Measurements from ENCODE around the gene WASF3.
"Not testable (repeated sequence)": the region's sequence is repeated elsewhere in the genome, so short reads cannot be mapped to it uniquely, and the experiment has no call there.

WASF3 gene

DNA sequence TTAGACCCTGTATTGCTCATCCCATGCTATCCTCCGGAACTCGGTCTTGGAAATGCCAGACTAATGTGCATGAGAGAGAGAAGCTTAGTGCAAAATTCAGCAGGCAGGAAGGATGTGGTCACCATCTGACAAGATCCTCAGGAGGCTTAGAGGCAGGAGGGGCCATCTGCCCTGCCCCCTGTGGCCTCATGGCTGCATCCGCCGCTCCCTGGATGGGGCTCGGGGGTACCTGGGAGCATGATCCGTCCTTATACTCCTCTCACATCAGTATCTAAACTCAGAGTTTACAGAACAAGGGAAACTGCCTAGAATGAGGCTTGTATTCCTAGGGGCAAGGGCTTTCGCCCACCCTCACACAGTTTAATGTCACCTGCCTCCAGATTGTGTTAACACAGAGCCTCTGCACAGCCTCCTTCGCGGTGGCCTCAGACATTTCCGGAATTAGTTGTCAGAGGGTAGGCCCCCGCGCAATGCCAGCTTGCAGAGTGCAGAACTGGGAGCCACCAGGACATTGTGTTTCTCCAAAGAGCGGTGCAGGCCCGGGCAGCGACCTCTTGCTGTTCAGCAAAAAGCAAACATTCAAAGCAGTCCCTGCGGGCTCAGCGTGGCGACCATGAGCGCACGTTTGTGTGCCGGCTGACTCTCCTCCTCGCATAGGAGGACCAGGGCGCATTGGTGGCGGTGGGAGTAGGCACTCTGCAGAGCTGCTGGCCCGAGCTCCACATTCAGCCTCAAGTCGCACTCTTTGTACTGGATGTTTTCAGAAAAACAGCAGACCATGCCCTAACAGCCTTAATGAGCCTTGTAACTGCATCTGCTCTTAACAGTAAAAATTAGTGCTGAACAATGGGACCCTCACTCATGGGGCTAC, 164.0 kb downstream of the WASF3 start:
- no peak for DNase-seq

DNA sequence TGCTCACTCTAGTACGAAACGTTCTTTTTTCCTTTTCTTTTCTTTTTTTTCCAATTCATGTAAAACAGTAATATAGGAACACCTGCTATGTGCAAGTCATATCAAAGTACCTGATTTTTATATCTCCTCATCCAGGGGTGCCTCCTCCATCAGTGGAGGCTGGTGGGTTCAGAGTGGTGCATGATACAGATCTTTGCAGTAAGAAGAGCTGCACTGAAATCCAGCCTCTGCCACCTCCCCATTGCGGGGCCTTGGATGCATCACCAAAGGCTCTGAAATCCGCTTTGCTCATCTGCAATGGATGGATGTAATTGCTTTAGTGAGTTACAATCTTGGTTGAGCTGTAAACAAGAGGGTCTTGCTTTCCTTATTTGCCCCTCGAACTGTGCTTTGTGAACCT, 164.8 kb downstream of the WASF3 start:
- no peak for DNase-seq

DNA sequence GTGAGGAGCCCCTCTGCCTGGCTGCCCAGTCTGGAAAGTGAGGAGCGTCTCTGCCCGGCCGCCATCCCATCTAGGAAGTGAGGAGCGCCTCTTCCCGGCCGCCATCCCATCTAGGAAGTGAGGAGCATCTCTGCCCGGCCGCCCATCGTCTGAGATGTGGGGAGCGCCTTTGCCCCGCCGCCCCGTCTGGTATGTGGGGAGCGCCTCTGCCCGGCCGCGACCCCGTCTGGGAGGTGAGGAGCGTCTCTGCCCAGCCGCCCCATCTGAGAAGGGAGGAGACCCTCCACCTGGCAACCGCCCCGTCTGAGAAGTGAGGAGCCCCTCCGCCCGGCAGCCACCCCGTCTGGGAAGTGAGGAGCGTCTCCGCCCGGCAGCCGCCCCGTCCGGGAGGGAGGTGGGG, 166.1 kb downstream of the WASF3 start:
- DNase-seq: not testable (repeated sequence)

DNA sequence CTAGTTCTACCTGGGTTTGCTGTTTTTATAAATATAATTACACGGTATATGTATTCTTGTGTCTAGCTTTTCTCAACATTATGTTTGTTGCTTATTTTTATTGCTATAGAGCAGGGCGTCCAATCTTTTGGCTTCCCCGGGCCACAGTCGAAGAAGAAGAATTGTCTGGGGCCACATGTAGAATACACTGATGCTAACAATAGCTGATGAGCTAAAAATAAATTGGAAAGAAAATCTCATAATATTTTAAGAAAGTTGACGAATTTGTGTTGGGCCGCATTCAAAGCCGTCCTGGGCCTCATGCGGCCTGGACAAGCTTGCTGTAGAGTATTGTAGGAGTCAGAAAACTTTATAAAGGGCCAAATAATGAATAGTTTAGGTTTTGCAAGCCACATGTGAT, 169.2 kb downstream of the WASF3 start:
- DNase-seq: no peak

DNA sequence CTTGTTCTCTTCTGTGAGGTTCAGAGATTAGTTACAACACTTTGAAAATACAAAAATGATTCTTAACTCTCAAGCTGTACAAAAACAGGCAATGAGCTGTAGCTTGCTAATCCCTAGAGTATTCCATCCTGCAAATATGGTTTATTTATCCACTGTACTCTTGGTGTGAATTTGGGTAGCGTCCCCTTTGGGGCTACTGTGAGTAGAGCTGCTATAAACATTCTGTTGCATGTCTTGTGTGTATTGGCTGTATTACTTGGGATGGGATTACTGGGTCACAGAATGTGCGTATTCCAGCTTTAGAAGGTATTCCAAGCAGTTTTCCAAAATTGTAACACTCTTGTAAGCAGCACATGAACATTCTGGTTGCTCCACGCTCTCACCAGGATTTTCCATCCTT, 169.6 kb downstream of the WASF3 start:
- no peak for DNase-seq

DNA sequence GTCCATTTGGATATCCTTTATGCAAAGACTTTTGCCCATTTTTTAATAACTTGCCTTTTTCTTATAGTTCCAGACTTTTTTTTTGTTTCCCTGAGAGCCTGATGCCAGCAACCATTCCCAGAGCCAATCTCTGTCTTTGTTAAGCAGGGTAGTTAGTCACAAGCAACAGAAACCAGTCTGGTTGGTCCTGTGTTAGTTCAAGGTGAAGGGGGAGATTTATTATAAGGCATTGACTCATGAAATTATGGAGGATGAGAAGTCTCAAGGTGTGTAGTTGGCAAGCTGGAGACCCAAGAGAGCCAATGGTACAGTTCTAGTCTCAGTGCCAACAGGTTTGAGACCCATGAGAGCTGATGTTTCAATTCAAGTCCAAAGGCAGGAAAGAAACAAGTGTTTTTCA, 170.2 kb downstream of the WASF3 start:
- no peak for DNase-seq

DNA sequence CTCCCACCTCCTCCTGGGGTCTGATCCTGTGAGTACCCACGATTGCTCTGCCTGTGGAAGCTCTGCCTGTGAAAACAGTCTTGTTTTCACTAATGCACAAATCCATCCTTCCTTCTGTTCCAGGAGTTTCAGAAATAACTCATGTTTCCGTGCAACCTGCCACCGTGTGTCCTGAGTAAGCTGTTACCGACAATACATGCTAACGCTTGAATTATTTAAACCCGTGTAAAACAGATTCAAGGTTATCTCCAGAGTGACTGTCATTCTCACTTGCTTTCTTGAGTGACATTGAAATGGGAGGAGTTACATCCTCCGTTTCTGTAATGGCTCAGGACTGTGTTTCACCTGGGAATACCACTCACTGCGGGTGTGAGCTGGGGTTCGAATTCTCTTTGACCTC, 178.2 kb downstream of the WASF3 start:
- DNase-seq: no peak

All from NCI-H2107 (cell line).